EH (cell line): ENCODE results near the gene FBRSL1.

ENCODE experiments used
- DNase-seq: peaks from one replicate; pipeline ENCODE4 v3.0.0-alpha.2; 2015; ENCODE audit warnings: low read depth

FBRSL1 gene

GRCh38 chr12:132497514-132498405, 7.8 kb downstream of the FBRSL1 start:
- DNase-seq, result no peak

- no peak for DNase-seq
Measured at GRCh38 chr12:132498931-132499330, 9.0 kb downstream of the FBRSL1 start.

GRCh38 chr12:132500142-132500855, 10.3 kb downstream of the FBRSL1 start:
- DNase-seq, result no peak

- DNase-seq, result no peak
Measured at GRCh38 chr12:132500856-132501180, 10.9 kb downstream of the FBRSL1 start.

GRCh38 chr12:132501204-132501940, 11.4 kb downstream of the FBRSL1 start:
- DNase-seq, result no peak

GRCh38 chr12:132502149-132502881, 12.4 kb downstream of the FBRSL1 start:
- DNase-seq, result peak; percentile 7

- no peak for DNase-seq
Measured at GRCh38 chr12:132502882-132503193, 12.9 kb downstream of the FBRSL1 start.

- peak; percentile 40 for DNase-seq
Measured at GRCh38 chr12:132503618-132504204, 13.8 kb downstream of the FBRSL1 start.

GRCh38 chr12:132505105-132505851, 15.3 kb downstream of the FBRSL1 start:
- DNase-seq, result no peak

GRCh38 chr12:132505852-132506219, 15.9 kb downstream of the FBRSL1 start:
- DNase-seq, result no peak

GRCh38 chr12:132506328-132507160, 16.6 kb downstream of the FBRSL1 start:
- peak; percentile 83 for DNase-seq

- DNase-seq, result no peak
Measured at GRCh38 chr12:132507161-132507538, 17.2 kb downstream of the FBRSL1 start.

- DNase-seq, result no peak
Measured at GRCh38 chr12:132507656-132508490, 17.9 kb downstream of the FBRSL1 start.

- DNase-seq, result no peak
Measured at GRCh38 chr12:132508491-132508740, 18.5 kb downstream of the FBRSL1 start.

GRCh38 chr12:132508860-132509732, 19.1 kb downstream of the FBRSL1 start:
- no peak for DNase-seq

- no peak for DNase-seq
Measured at GRCh38 chr12:132510111-132510724, 20.3 kb downstream of the FBRSL1 start.

GRCh38 chr12:132510746-132511477, 21.0 kb downstream of the FBRSL1 start:
- DNase-seq, result no peak
